PC-3 (cell line): ENCODE data around the gene CRACR2B. TPM values are rescaled to one million over a fixed set of nuclear protein-coding genes. Genes with fewer than 3 reads are reported as not detected.

ENCODE experiments used
- ATAC-seq: fragments of 200-7000 bp; cut with Tn5 transposase; 2 replicates; pipeline ENCODE4 v1.9.1; 2020; ENCODE audit warnings: mild to moderate bottlenecking, moderate library complexity
- BruUV-seq: library from RNA; stranded (reverse); fragments of 400-500 nt; replicated peaks from 2 replicates; lab custom pipeline; 2021; lab: Mats Ljungman, UMichigan
- CTCF ChIA-PET: fragments of 300-600 bp; sonication (Branson Sonifier 250); formaldehyde crosslinking; loops from one replicate; lab custom pipeline; 2022; ENCODE audit warnings: antibody characterized with exemption; lab: Charles Lee
- POLR2A ChIA-PET: fragments of 300-600 bp; sonication (Branson Sonifier 250); formaldehyde crosslinking; loops from one replicate; lab custom pipeline; 2022; ENCODE audit warnings: antibody characterized with exemption; ENCODE audit not compliant: unreplicated experiment; lab: Charles Lee
- DNase-seq: peaks from one replicate; pipeline ENCODE4 v3.0.0-alpha.2; 2015
- H2AFZ ChIP-seq: fragments of 300-600 bp; sonication (generic); 2 replicates; pipeline ENCODE4 v1.6.0; 2016; ENCODE audit warnings: antibody characterized with exemption, low read length
- H3F3A ChIP-seq: fragments of 300-600 bp; sonication (generic); one replicate; pipeline ENCODE4 v1.6.0; 2017; ENCODE audit warnings: antibody characterized with exemption, low read length, control low read depth, mild to moderate bottlenecking; ENCODE audit not compliant: unreplicated experiment
- H3K27ac ChIP-seq: fragments of 300-600 bp; sonication (generic); 2 replicates; pipeline ENCODE4 v1.5.1; 2016; ENCODE audit warnings: mild to moderate bottlenecking, low read length
- H3K27me3 ChIP-seq: fragments of 300-600 bp; sonication (generic); 2 replicates; pipeline ENCODE4 v1.6.1; 2016; ENCODE audit warnings: low read length, mixed read lengths
- H3K36me3 ChIP-seq: fragments of 300-600 bp; sonication (generic); 2 replicates; pipeline ENCODE4 v1.6.1; 2016; ENCODE audit warnings: low read depth, mixed run types, low read length, mixed read lengths
- H3K4me1 ChIP-seq: fragments of 300-600 bp; sonication (generic); 2 replicates; pipeline ENCODE4 v1.5.1; 2016; ENCODE audit warnings: low read length; ENCODE audit not compliant: insufficient read depth
- H3K4me2 ChIP-seq: fragments of 300-600 bp; sonication (generic); 2 replicates; pipeline ENCODE4 v1.6.0; 2016; ENCODE audit warnings: low read length
- H3K4me3 ChIP-seq: fragments of 300-600 bp; sonication (generic); 2 replicates; pipeline ENCODE4 v1.5.1; 2016; ENCODE audit warnings: mild to moderate bottlenecking, low read length, mixed read lengths
- H3K79me2 ChIP-seq: fragments of 300-600 bp; sonication (generic); 2 replicates; pipeline ENCODE4 v1.6.1; 2017; ENCODE audit warnings: low read length, mixed read lengths
- H3K9ac ChIP-seq: fragments of 300-600 bp; sonication (generic); 2 replicates; pipeline ENCODE4 v1.6.0; 2016; ENCODE audit warnings: mild to moderate bottlenecking, low read length
- H3K9me2 ChIP-seq: fragments of 300-600 bp; sonication (generic); replicated peaks from 2 replicates; pipeline ENCODE4 v1.6.1; 2016; ENCODE audit warnings: mixed run types, low read length, mixed read lengths
- H3K9me3 ChIP-seq: fragments of 300-600 bp; sonication (generic); 2 replicates; pipeline ENCODE4 v1.6.1; 2016; ENCODE audit warnings: low read length, mixed read lengths
- H4K20me1 ChIP-seq: fragments of 300-600 bp; sonication (generic); 2 replicates; pipeline ENCODE4 v1.6.1; 2016; ENCODE audit warnings: low read length, mixed read lengths
- EZH2 ChIP-seq: fragments of 300-600 bp; sonication (generic); IDR thresholded peaks from one replicate; pipeline ENCODE4 v1.6.1; 2017; ENCODE audit warnings: antibody characterized with exemption, mild to moderate bottlenecking, low read length; ENCODE audit not compliant: unreplicated experiment
- EZH2phosphoT487 ChIP-seq: fragments of 300-600 bp; sonication (generic); IDR thresholded peaks from 2 replicates; pipeline ENCODE4 v1.6.1; 2018; ENCODE audit warnings: mild to moderate bottlenecking, antibody characterized with exemption, low read length, borderline replicate concordance
- intact Hi-C: fragments of 100-400 bp; cut with micrococcal nuclease; formaldehyde crosslinking; loops from 2 replicates; pipeline ENCODE4 v1.9.0; 2023
- total RNA-seq: library from RNA; depleted of rRNA; stranded (reverse); fragments of >200 nt; gene quantifications from 2 replicates; pipeline ENCODE4 v1.2.3, GENCODE V29; 2014
- TF ChIP-seq, protein P1 (sequence below): fragments of 300-600 bp; sonication (generic); conservative IDR thresholded peaks from 2 replicates; pipeline ENCODE4 v1.5.1; 2017; ENCODE audit warnings: antibody characterized with exemption, low read depth, mild to moderate bottlenecking, low read length

Gene CRACR2B
- total RNA-seq, 1 experiment from 2014 or later: 10.6 TPM

DNA sequence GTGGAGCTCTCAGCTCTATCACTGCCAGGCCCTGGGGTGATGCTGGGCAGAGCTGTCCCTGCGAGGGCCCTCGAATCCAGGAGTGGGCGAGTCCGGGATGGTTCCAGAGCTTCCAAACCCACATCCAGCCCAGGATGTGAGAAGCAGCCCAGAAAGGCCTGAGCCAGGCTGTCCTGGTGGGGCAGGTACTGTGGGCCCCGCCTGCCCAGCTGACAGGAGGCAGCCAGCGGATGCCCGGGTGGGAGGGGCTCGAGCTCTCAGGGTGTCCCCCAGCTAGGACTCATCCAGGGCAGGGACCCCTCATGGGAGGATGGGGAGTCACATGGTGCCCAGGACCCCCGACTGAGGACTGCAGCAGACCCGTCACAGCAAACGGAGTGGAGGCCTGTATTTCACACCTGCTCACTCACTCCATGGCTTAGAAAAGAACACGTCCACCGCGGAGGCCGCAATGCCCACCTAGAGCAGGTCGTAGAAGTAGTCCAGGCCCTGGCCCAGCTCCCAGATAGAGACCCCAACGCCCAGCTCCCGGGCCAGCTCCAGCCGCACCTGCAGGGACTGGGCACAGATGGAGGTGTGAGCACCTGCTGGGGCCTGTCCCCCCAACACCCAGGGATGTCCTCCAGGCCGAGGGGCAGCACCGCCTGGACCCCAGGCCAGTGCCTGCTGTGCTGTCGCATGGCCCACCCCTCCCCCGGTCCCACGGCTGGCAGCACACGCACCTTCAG is 41.8 kb downstream of the CRACR2B start:
- no peaks in the 10 kb centered on the region for H3K9me2 ChIP-seq
- no peak overlapping the region for H3K9ac ChIP-seq
- no peak overlapping the region for H3K4me2 ChIP-seq
- H3K27ac ChIP-seq: no peak overlapping the region
- intact Hi-C loops: no loop called here
- no peaks in the 10 kb centered on the region for H3K79me2 ChIP-seq
- POLR2A ChIA-PET: no interaction called here
- H3K9me3 ChIP-seq: no peaks in the 10 kb centered on the region
- H2AFZ ChIP-seq: no peak overlapping the region
- no peaks in the 10 kb centered on the region for H3F3A ChIP-seq
- H3K4me3 ChIP-seq: no peak overlapping the region
- no peak for DNase-seq
- H3K4me1 ChIP-seq: no peaks in the 10 kb centered on the region
- CTCF ChIA-PET: interaction anchor here (0.6 to 0.7 kb wide), 2 partner anchors 182 to 419 kb away, joined by 3 to 5 read pairs; no protein-coding TSS in a partner anchor
- 0 out of 2 replicates have a peak, but pooled peaks have one; percentile 4 for ATAC-seq
- H4K20me1 ChIP-seq: no peaks in the 10 kb centered on the region
- no peaks in the 10 kb centered on the region for H3K27me3 ChIP-seq
- no TSS peak for BruUV-seq
- no peak for TF ChIP-seq EZH2
- TF ChIP-seq EZH2phosphoT487: no peak
- TF ChIP-seq, protein P1, sequence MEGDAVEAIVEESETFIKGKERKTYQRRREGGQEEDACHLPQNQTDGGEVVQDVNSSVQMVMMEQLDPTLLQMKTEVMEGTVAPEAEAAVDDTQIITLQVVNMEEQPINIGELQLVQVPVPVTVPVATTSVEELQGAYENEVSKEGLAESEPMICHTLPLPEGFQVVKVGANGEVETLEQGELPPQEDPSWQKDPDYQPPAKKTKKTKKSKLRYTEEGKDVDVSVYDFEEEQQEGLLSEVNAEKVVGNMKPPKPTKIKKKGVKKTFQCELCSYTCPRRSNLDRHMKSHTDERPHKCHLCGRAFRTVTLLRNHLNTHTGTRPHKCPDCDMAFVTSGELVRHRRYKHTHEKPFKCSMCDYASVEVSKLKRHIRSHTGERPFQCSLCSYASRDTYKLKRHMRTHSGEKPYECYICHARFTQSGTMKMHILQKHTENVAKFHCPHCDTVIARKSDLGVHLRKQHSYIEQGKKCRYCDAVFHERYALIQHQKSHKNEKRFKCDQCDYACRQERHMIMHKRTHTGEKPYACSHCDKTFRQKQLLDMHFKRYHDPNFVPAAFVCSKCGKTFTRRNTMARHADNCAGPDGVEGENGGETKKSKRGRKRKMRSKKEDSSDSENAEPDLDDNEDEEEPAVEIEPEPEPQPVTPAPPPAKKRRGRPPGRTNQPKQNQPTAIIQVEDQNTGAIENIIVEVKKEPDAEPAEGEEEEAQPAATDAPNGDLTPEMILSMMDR: no peak
- H3K36me3 ChIP-seq: no peaks in the 10 kb centered on the region

DNA sequence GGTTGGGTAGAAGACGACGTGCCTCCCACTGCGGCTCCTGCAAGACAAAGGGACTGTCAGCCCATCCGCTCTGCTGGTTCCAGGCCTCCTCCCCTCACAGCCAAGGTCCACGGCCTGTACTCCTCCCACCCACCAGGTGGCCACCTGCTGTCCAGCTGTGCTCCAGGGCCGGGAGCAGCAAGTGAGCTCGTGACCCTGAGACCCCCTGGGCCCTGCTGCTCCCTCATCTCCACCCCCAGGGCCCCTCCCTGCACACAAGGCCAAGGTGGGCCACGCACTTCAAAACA is 42.4 kb downstream of the CRACR2B start:
- Histone ChIP-seq H3K9me3 (no peaks in the 10 kb centered on the region), H4K20me1 (no peaks in the 10 kb centered on the region), H3K4me2 (no peak overlapping the region), H2AFZ (no peak overlapping the region), H3K79me2 (no peaks in the 10 kb centered on the region), H3K36me3 (no peaks in the 10 kb centered on the region), H3K9ac (no peak overlapping the region), H3K27me3 (no peaks in the 10 kb centered on the region), H3K9me2 (no peaks in the 10 kb centered on the region), H3F3A (no peaks in the 10 kb centered on the region), H3K4me3 (no peak overlapping the region), H3K4me1 (no peaks in the 10 kb centered on the region), H3K27ac (no peak overlapping the region)
- ATAC-seq (peak; percentile 36), DNase-seq (peak; percentile 27)
- ChIA-PET POLR2A (no interaction called here), CTCF (interaction anchor here (0.7 kb wide), 1 partner anchor 181 kb away, joined by 5 read pairs; no protein-coding TSS in a partner anchor)
- TF ChIP-seq EZH2 (no peak), EZH2phosphoT487 (no peak)
- TF ChIP-seq, protein P1: peak; percentile 40
- no TSS peak for BruUV-seq
- intact Hi-C loops: no loop called here

DNA sequence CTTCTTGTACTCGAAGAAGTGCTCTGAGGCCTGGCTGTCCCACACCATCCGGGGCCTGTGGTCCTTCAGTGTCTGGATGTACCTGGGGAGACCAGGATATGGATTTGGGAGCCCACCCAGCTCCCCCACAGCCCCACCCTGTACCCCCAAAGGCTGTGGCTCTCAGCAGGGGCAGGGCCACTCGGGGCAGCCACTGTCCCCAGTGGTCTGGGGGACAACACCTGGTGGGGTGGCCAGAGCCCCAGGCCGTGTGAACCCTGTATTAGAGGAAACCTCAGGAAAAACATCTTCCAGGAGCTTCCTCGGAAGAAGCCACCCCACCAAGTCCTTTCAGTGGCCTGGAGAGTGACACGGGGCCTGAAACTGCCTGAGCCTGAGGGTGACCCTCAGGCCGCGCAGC is 42.7 kb downstream of the CRACR2B start:
- no peaks in the 10 kb centered on the region for H3K9me3 ChIP-seq
- no peaks in the 10 kb centered on the region for H3K4me1 ChIP-seq
- CTCF ChIA-PET: interaction anchor here (0.7 kb wide), 1 partner anchor 181 kb away, joined by 5 read pairs; no protein-coding TSS in a partner anchor
- H3K4me3 ChIP-seq: no peak overlapping the region
- intact Hi-C loops: no loop called here
- no peaks in the 10 kb centered on the region for H4K20me1 ChIP-seq
- no peak overlapping the region for H3K27ac ChIP-seq
- no peaks in the 10 kb centered on the region for H3K9me2 ChIP-seq
- no peaks in the 10 kb centered on the region for H3K79me2 ChIP-seq
- no peaks in the 10 kb centered on the region for H3F3A ChIP-seq
- POLR2A ChIA-PET: no interaction called here
- ATAC-seq (no peak), DNase-seq (no peak)
- no TSS peak for BruUV-seq
- H3K4me2 ChIP-seq: no peak overlapping the region
- H2AFZ ChIP-seq: no peak overlapping the region
- H3K36me3 ChIP-seq: no peaks in the 10 kb centered on the region
- H3K9ac ChIP-seq: no peak overlapping the region
- TF ChIP-seq, protein P1: no peak
- TF ChIP-seq EZH2phosphoT487 (no peak), EZH2 (no peak)
- no peaks in the 10 kb centered on the region for H3K27me3 ChIP-seq
